DND-41 (cell line): ENCODE results near the gene JADE1.

ENCODE experiments used
- ATAC-seq: fragments of 200-7000 bp; cut with Tn5 transposase; 3 replicates; pipeline ENCODE4 v1.9.1; 2021; ENCODE audit warnings: low read depth; ENCODE audit not compliant: insufficient read depth
- DNase-seq: peaks from one replicate; pipeline ENCODE4 v3.0.0-alpha.2; 2020
- H2AFZ ChIP-seq: 2 replicates; pipeline ENCODE4 v1.6.0; 2012; ENCODE audit warnings: low read depth, low read length
- H3K27ac ChIP-seq: 2 replicates; pipeline ENCODE4 v1.5.1; 2012; ENCODE audit warnings: low read length, inconsistent platforms
- H3K27me3 ChIP-seq: fragments of 200-600 bp; sonication (generic); 2 replicates; pipeline ENCODE4 v1.6.0; 2012; ENCODE audit warnings: low read length, mild to moderate bottlenecking, inconsistent platforms; ENCODE audit not compliant: insufficient read depth, poor library complexity
- H3K36me3 ChIP-seq: 2 replicates; pipeline ENCODE4 v1.5.1; 2012; ENCODE audit warnings: low read length, inconsistent platforms; ENCODE audit not compliant: insufficient read depth
- H3K4me1 ChIP-seq: 2 replicates; pipeline ENCODE4 v1.5.1; 2012; ENCODE audit warnings: mild to moderate bottlenecking, low read length; ENCODE audit not compliant: insufficient read depth
- H3K4me2 ChIP-seq: 2 replicates; pipeline ENCODE4 v1.6.0; 2012; ENCODE audit warnings: mild to moderate bottlenecking, moderate library complexity, low read length, inconsistent platforms; ENCODE audit not compliant: insufficient read depth
- H3K4me3 ChIP-seq, 2 experiments: fragments of 200-600 bp in 1 of 2; shearing (Covaris generic) in 1 of 2; 2 replicates each; pipeline ENCODE4 v1.5.1; 2012 to 2016; ENCODE audit warnings: inconsistent platforms in 2 of 2, low read length in 2 of 2, mild to moderate bottlenecking in 2 of 2, low read depth in 1 of 2, moderate library complexity in 1 of 2
- H3K79me2 ChIP-seq: 2 replicates; pipeline ENCODE4 v1.6.0; 2012; ENCODE audit warnings: low read length, inconsistent platforms; ENCODE audit not compliant: insufficient read depth
- H3K9ac ChIP-seq: 2 replicates; pipeline ENCODE4 v1.6.0; 2012; ENCODE audit warnings: low read depth, mild to moderate bottlenecking, inconsistent platforms, low read length, moderate library complexity
- H3K9me3 ChIP-seq: 2 replicates; pipeline ENCODE4 v1.5.1; 2012; ENCODE audit warnings: low read length, moderate library complexity, mild to moderate bottlenecking, inconsistent platforms; ENCODE audit not compliant: insufficient read depth, severe bottlenecking
- H4K20me1 ChIP-seq: 2 replicates; pipeline ENCODE4 v1.6.0; 2012; ENCODE audit warnings: low read length; ENCODE audit not compliant: insufficient read depth
- CTCF ChIP-seq: IDR thresholded peaks from 2 replicates; pipeline ENCODE4 v1.5.1; 2012; ENCODE audit warnings: borderline replicate concordance, low read length, moderate library complexity, mild to moderate bottlenecking; ENCODE audit not compliant: poor library complexity, severe bottlenecking; ENCODE audit errors: extremely low read depth
- EZH2 ChIP-seq: IDR thresholded peaks from 3 replicates; pipeline ENCODE4 v1.6.1; 2012; ENCODE audit warnings: borderline replicate concordance, low read depth, mild to moderate bottlenecking, moderate library complexity, low read length, inconsistent platforms; ENCODE audit not compliant: severe bottlenecking

JADE1 gene

GRCh38 chr4:128782875-128783614, 26.5 kb upstream of the JADE1 start:
- ATAC-seq (no peak), DNase-seq (no peak)
- Histone ChIP-seq H3K4me1 (no peaks in the 10 kb centered on the region), H3K27me3 (no peaks in the 10 kb centered on the region), H3K4me3 (no peak overlapping the region), H3K9ac (no peak overlapping the region), H3K4me2 (no peak overlapping the region), H3K79me2 (no peaks in the 10 kb centered on the region), H4K20me1 (no peaks in the 10 kb centered on the region), H2AFZ (no peak overlapping the region), H3K9me3 (no peaks in the 10 kb centered on the region), H3K36me3 (no peaks in the 10 kb centered on the region), H3K27ac (no peak overlapping the region)
- TF ChIP-seq EZH2 (no peak), CTCF (no peak)

DNA sequence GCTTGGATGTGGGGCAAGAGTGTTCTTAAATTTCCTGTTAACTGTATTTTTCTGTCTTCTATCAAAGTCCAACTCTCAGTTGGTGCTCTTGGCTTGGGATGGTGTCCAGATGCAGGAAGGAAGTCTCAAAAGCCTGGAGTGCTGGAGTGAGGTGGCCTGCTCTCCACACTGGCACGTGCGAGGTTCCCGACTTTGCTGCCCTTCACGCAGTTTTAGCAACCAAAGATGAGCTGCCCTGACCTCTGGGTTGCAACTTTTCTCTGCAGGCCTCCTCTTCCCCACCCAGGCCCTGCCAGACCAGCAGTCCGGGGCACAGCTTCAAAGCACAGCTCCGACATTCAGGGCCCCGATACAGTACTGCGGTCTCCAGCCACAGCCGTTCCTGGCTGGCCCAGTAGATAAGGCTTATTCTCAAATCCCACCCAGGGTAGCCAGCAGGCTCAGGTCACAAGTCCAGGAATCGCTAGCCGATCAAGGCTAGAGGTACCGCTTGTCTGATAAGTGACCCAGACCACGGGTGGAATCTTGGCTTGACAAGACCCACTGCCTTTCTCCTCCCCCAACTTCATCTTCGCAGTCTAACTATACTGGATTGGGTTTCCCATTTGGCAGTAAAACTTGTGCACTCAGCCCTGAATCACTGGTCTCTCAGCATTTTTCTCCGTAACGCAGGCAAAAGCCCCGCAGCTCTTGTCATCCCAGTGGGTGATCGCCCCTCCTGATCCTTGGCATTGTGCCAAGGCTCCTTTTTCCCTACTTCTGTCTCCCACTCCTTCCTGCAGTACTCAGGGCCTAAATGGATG, 21.8 kb upstream of the JADE1 start:
- ATAC-seq (no peak), DNase-seq (no peak)
- Histone ChIP-seq H3K4me1 (no peaks in the 10 kb centered on the region), H4K20me1 (no peaks in the 10 kb centered on the region), H3K9me3 (no peaks in the 10 kb centered on the region), H3K9ac (no peak overlapping the region), H2AFZ (no peak overlapping the region), H3K27me3 (no peaks in the 10 kb centered on the region), H3K27ac (no peak overlapping the region), H3K36me3 (no peaks in the 10 kb centered on the region), H3K4me3 (no peak overlapping the region), H3K4me2 (no peak overlapping the region), H3K79me2 (no peaks in the 10 kb centered on the region)
- no peak for TF ChIP-seq EZH2
- TF ChIP-seq CTCF: no peak

GRCh38 chr4:128793859-128794672, 15.4 kb upstream of the JADE1 start:
- no peaks in the 10 kb centered on the region for H3K36me3 ChIP-seq
- H3K4me3 ChIP-seq: no peak overlapping the region
- H3K27me3 ChIP-seq: no peaks in the 10 kb centered on the region
- ATAC-seq: no peak
- no peak overlapping the region for H3K27ac ChIP-seq
- H3K4me2 ChIP-seq: no peak overlapping the region
- DNase-seq: no peak
- no peaks in the 10 kb centered on the region for H3K79me2 ChIP-seq
- H3K4me1 ChIP-seq: no peaks in the 10 kb centered on the region
- no peak overlapping the region for H2AFZ ChIP-seq
- H3K9ac ChIP-seq: no peak overlapping the region
- TF ChIP-seq EZH2: no peak
- no peak for TF ChIP-seq CTCF
- H4K20me1 ChIP-seq: no peaks in the 10 kb centered on the region
- H3K9me3 ChIP-seq: no peaks in the 10 kb centered on the region
